Measurements from ENCODE around the gene DNAH9.

DNA sequence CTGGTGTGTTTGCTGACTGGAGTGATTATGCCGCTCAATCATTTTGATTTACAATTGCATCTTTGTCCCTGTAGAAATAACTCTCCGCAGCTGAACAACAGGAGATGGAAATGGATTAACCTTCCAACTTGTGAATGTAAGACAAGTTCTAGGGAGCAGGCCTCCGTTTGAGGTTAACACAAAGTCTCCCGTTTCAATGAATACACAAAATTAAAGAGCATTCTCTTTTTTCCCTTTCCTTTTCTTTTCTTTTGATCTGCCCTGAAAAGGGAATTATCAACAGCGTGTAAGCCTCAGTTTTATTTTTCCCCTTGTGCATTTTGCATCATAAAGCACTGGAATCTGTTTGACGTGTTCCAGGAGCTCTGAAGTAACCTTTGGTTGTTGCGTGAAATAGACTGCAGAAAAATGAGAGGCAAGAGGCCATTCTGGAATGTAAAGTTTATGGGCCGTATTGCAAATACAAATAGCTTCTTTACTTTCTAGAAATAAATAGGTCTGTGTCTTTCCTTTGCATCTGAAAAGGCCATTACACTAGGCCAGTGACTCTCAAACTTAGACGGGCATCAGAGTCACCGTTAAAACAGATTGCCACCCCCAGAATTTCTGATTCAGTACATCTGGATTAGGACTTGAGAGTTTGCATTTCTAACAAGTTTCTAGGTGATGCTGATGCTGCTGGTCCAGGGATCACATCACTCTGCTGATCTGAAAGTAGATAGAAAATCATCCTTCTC, 234.3 kb downstream of the DNAH9 start:
- TF ChIP-seq, protein P1, sequence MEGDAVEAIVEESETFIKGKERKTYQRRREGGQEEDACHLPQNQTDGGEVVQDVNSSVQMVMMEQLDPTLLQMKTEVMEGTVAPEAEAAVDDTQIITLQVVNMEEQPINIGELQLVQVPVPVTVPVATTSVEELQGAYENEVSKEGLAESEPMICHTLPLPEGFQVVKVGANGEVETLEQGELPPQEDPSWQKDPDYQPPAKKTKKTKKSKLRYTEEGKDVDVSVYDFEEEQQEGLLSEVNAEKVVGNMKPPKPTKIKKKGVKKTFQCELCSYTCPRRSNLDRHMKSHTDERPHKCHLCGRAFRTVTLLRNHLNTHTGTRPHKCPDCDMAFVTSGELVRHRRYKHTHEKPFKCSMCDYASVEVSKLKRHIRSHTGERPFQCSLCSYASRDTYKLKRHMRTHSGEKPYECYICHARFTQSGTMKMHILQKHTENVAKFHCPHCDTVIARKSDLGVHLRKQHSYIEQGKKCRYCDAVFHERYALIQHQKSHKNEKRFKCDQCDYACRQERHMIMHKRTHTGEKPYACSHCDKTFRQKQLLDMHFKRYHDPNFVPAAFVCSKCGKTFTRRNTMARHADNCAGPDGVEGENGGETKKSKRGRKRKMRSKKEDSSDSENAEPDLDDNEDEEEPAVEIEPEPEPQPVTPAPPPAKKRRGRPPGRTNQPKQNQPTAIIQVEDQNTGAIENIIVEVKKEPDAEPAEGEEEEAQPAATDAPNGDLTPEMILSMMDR (IDR thresholded peaks at IDR 0.05), result no peak
- no peak for TF ChIP-seq POLR2A (IDR thresholded peaks at IDR 0.05)

Measured in right lobe of liver (tissue), 4 donors.